Measurements from ENCODE around the gene PPP1R16B.

DNA sequence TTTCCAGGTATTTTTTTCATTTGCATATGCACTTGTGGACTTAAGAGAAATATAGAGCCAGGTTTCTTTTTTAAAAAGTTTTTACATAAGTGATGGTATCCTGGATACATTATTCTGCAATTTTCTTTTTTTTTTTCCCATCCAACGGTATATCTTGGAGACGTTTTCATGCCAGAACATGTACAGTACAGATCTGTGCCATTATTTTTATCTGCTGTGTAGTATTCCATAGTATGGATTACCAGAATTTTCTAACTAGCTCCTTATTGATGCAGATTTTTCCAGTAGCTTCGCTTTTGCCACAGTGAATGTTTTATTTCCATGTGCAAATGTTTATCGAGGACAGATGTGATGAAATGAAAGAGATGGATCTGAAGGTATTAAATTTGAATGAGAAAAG, 34.1 kb downstream of the PPP1R16B start:
- TF ChIP-seq, protein P1, sequence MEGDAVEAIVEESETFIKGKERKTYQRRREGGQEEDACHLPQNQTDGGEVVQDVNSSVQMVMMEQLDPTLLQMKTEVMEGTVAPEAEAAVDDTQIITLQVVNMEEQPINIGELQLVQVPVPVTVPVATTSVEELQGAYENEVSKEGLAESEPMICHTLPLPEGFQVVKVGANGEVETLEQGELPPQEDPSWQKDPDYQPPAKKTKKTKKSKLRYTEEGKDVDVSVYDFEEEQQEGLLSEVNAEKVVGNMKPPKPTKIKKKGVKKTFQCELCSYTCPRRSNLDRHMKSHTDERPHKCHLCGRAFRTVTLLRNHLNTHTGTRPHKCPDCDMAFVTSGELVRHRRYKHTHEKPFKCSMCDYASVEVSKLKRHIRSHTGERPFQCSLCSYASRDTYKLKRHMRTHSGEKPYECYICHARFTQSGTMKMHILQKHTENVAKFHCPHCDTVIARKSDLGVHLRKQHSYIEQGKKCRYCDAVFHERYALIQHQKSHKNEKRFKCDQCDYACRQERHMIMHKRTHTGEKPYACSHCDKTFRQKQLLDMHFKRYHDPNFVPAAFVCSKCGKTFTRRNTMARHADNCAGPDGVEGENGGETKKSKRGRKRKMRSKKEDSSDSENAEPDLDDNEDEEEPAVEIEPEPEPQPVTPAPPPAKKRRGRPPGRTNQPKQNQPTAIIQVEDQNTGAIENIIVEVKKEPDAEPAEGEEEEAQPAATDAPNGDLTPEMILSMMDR (IDR thresholded peaks at IDR 0.05; ENCODE audit: insufficient read depth, low read length, poor library complexity, severe bottlenecking): no peak
- TF ChIP-seq EZH2phosphoT487 (conservative IDR thresholded peaks at IDR 0.05; ENCODE audit: low read length): no peak

All from SU-DHL-6 (cell line).